ENCODE measurements around the gene ALG14.

ALG14 gene

GRCh38 chr1:95040032-95040525, 32.7 kb downstream of the ALG14 start:
- no peak for DNase-seq
- Histone ChIP-seq H3K9me3 (ENCODE audit: insufficient read depth, low read length, severe bottlenecking) (no peaks in the 10 kb centered on the region), H3K36me3 (ENCODE audit: insufficient read depth, low read length) (no peaks in the 10 kb centered on the region), H4K20me1 (ENCODE audit: insufficient read depth, low read length) (no peaks in the 10 kb centered on the region), H3K4me2 (ENCODE audit: insufficient read depth, low read length) (no peak overlapping the region), H3K4me3 (ENCODE audit: low read depth in 1 of 2, low read length in 2 of 2) (no peak overlapping the region), H3K27me3 (ENCODE audit: insufficient read depth, low read length, poor library complexity) (no peaks in the 10 kb centered on the region), H3K79me2 (ENCODE audit: insufficient read depth, low read length) (no peaks in the 10 kb centered on the region), H2AFZ (ENCODE audit: low read depth, low read length) (no peak overlapping the region), H3K9ac (ENCODE audit: low read depth, low read length) (no peak overlapping the region), H3K27ac (ENCODE audit: low read length) (no peak overlapping the region), H3K4me1 (ENCODE audit: insufficient read depth, low read length) (peaks cover 4% of the 10 kb centered on the region; the same call in 1 of the 2 replicates)
- TF ChIP-seq CTCF (IDR thresholded peaks at IDR 0.05; ENCODE audit: borderline replicate concordance, extremely low read depth, low read length, poor library complexity, severe bottlenecking) (no peak), EZH2 (IDR thresholded peaks at IDR 0.05; ENCODE audit: borderline replicate concordance, low read depth, low read length, severe bottlenecking) (no peak)
- no peak for ATAC-seq (ENCODE audit: insufficient read depth, low read depth)

GRCh38 chr1:95039360-95040031, 33.3 kb downstream of the ALG14 start:
- Histone ChIP-seq H3K79me2 (ENCODE audit: insufficient read depth, low read length) (no peaks in the 10 kb centered on the region), H3K27me3 (ENCODE audit: insufficient read depth, low read length, poor library complexity) (no peaks in the 10 kb centered on the region), H3K4me1 (ENCODE audit: insufficient read depth, low read length) (peaks cover 4% of the 10 kb centered on the region; the same call in 1 of the 2 replicates), H3K27ac (ENCODE audit: low read length) (no peak overlapping the region), H3K9ac (ENCODE audit: low read depth, low read length) (no peak overlapping the region), H3K4me3 (ENCODE audit: low read depth in 1 of 2, low read length in 2 of 2) (no peak overlapping the region), H3K9me3 (ENCODE audit: insufficient read depth, low read length, severe bottlenecking) (no peaks in the 10 kb centered on the region), H4K20me1 (ENCODE audit: insufficient read depth, low read length) (no peaks in the 10 kb centered on the region), H2AFZ (ENCODE audit: low read depth, low read length) (no peak overlapping the region), H3K4me2 (ENCODE audit: insufficient read depth, low read length) (no peak overlapping the region), H3K36me3 (ENCODE audit: insufficient read depth, low read length) (no peaks in the 10 kb centered on the region)
- no peak for TF ChIP-seq CTCF (IDR thresholded peaks at IDR 0.05; ENCODE audit: borderline replicate concordance, extremely low read depth, low read length, poor library complexity, severe bottlenecking)
- no peak for ATAC-seq (ENCODE audit: insufficient read depth, low read depth)
- no peak for DNase-seq

- Histone ChIP-seq H3K9ac (ENCODE audit: low read depth, low read length) (no peak overlapping the region), H2AFZ (ENCODE audit: low read depth, low read length) (no peak overlapping the region), H3K9me3 (ENCODE audit: insufficient read depth, low read length, severe bottlenecking) (no peaks in the 10 kb centered on the region), H3K4me1 (ENCODE audit: insufficient read depth, low read length) (no peaks in the 10 kb centered on the region; the same call in 1 of the 2 replicates), H3K4me2 (ENCODE audit: insufficient read depth, low read length) (no peak overlapping the region), H3K4me3 (ENCODE audit: low read depth in 1 of 2, low read length in 2 of 2) (no peak overlapping the region), H4K20me1 (ENCODE audit: insufficient read depth, low read length) (no peaks in the 10 kb centered on the region), H3K36me3 (ENCODE audit: insufficient read depth, low read length) (no peaks in the 10 kb centered on the region), H3K27ac (ENCODE audit: low read length) (no peak overlapping the region), H3K27me3 (ENCODE audit: insufficient read depth, low read length, poor library complexity) (no peaks in the 10 kb centered on the region), H3K79me2 (ENCODE audit: insufficient read depth, low read length) (no peaks in the 10 kb centered on the region)
- ATAC-seq (ENCODE audit: insufficient read depth, low read depth) (peak; percentile 82), DNase-seq (no peak)
- TF ChIP-seq EZH2 (IDR thresholded peaks at IDR 0.05; ENCODE audit: borderline replicate concordance, low read depth, low read length, severe bottlenecking) (no peak), CTCF (IDR thresholded peaks at IDR 0.05; ENCODE audit: borderline replicate concordance, extremely low read depth, low read length, poor library complexity, severe bottlenecking) (no peak)
Observed at GRCh38 chr1:95035536-95035935, 37.2 kb downstream of the ALG14 start.

Data from DND-41 (cell line).